RWPE2 (cell line): ENCODE results near the gene RFXANK.

ENCODE experiments used
- ATAC-seq: fragments of 200-7000 bp; cut with Tn5 transposase; 3 replicates; pipeline ENCODE4 v1.9.1; 2021; ENCODE audit warnings: low read depth
- DNase-seq: peaks from one replicate; pipeline ENCODE4 v3.0.0-alpha.2; 2020; ENCODE audit warnings: low spot score
- H3K27ac ChIP-seq: fragments of 450-650 bp; 2 replicates; pipeline ENCODE4 v1.5.1; 2017; ENCODE audit warnings: mild to moderate bottlenecking; ENCODE audit not compliant: poor library complexity, severe bottlenecking
- H3K27me3 ChIP-seq: fragments of 250-450 bp; sonication (Bioruptor Pico); 2 replicates; pipeline ENCODE4 v1.5.1; 2021; ENCODE audit warnings: mild to moderate bottlenecking, moderate library complexity; ENCODE audit not compliant: insufficient read depth, poor library complexity, severe bottlenecking
- H3K36me3 ChIP-seq: fragments of 250-450 bp; sonication (Bioruptor Pico); 2 replicates; pipeline ENCODE4 v1.5.1; 2020; ENCODE audit warnings: low read depth, mild to moderate bottlenecking, moderate library complexity
- H3K4me1 ChIP-seq: fragments of 250-450 bp; sonication (Bioruptor Pico); 2 replicates; pipeline ENCODE4 v1.5.1; 2021; ENCODE audit warnings: mild to moderate bottlenecking, moderate library complexity; ENCODE audit not compliant: insufficient read depth, poor library complexity, severe bottlenecking
- H3K4me3 ChIP-seq: fragments of 250-450 bp; sonication (Bioruptor Pico); 2 replicates; pipeline ENCODE4 v1.5.1; 2021; ENCODE audit warnings: mild to moderate bottlenecking, moderate library complexity; ENCODE audit not compliant: severe bottlenecking
- H3K9me3 ChIP-seq: fragments of 250-450 bp; sonication (Bioruptor Pico); 2 replicates; pipeline ENCODE4 v1.5.1; 2021; ENCODE audit warnings: mild to moderate bottlenecking, moderate library complexity; ENCODE audit not compliant: severe bottlenecking
- TF ChIP-seq, protein P1 (sequence below): fragments of 450-650 bp; IDR thresholded peaks from one replicate; pipeline ENCODE4 v1.5.1; 2017; ENCODE audit warnings: mild to moderate bottlenecking, moderate library complexity; ENCODE audit not compliant: poor library complexity, severe bottlenecking

Gene RFXANK

DNA sequence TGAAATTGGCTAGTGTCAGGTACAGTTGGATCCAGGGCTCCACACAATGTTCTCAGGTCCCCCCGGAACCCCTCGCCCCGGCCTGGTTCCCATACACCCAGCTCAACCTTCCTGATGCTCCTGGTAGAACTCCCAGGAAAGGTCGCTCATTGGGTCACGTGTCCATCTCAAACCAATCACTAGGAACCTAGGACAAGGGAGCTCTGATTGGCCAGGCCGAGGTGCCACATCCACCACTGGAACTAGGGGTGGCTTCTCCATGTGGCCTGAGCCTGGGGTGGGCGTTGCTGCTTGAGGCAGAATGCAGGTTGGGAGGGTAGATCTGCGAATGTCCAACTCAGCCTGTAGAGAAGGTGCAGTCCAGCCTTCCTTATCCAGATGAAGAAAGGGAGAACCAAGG, 15.1 kb upstream of the RFXANK start:
- no peaks in the 10 kb centered on the region for H3K9me3 ChIP-seq
- ATAC-seq: no peak
- TF ChIP-seq, protein P1, sequence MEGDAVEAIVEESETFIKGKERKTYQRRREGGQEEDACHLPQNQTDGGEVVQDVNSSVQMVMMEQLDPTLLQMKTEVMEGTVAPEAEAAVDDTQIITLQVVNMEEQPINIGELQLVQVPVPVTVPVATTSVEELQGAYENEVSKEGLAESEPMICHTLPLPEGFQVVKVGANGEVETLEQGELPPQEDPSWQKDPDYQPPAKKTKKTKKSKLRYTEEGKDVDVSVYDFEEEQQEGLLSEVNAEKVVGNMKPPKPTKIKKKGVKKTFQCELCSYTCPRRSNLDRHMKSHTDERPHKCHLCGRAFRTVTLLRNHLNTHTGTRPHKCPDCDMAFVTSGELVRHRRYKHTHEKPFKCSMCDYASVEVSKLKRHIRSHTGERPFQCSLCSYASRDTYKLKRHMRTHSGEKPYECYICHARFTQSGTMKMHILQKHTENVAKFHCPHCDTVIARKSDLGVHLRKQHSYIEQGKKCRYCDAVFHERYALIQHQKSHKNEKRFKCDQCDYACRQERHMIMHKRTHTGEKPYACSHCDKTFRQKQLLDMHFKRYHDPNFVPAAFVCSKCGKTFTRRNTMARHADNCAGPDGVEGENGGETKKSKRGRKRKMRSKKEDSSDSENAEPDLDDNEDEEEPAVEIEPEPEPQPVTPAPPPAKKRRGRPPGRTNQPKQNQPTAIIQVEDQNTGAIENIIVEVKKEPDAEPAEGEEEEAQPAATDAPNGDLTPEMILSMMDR: no peak
- no peak overlapping the region for H3K27ac ChIP-seq
- H3K4me3 ChIP-seq: no peak overlapping the region
- H3K27me3 ChIP-seq: no peaks in the 10 kb centered on the region
- H3K36me3 ChIP-seq: peaks cover 12% of the 10 kb centered on the region
- no peaks in the 10 kb centered on the region for H3K4me1 ChIP-seq
- DNase-seq: no peak

DNA sequence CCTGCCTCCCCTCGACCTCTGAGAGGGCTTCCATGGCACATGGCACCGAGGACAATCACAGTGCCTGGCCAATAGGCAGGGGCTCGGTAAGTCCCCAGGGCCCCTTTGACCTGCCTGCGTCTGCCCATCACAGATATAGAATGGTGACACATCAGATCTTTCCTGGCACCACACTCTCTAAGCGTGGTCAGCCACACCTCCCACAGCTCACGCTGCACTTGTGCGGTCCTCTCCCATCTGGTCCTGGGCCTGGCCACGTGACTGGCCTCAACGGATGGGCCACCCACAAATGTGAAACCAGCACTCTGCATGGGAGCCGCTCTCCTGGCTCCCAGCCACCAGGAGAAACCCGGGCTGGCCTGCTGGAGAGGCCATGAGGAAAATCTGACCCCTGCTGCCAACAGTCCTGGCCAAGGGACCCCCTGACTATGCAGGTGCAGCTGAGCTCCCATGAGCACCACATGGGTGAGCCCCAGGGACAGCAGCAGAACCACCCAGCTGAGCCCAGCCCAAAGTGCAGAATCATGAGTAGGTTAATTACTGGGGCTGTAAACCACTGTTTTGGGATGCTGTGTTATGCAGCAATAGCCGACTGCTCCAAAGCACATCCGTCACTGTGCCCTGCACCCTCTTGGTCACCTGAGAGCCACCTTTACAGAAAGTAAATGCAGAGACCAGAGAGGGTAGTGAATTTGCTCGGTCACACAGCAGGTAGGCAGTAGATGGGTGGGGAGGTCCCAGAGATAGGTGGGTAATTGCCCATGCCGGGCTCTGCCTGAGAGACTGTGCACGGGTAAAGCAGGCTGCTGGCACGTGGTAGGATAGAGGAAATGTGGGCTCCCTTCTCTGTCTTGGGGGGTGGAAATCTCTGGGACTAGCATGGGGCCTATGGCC, 12.3 kb upstream of the RFXANK start:
- no peak overlapping the region for H3K4me3 ChIP-seq
- H3K9me3 ChIP-seq: no peaks in the 10 kb centered on the region
- TF ChIP-seq, protein P1: no peak
- DNase-seq: no peak
- no peaks in the 10 kb centered on the region for H3K4me1 ChIP-seq
- H3K27ac ChIP-seq: no peak overlapping the region
- H3K27me3 ChIP-seq: no peaks in the 10 kb centered on the region
- H3K36me3 ChIP-seq: peaks cover 23% of the 10 kb centered on the region
- no peak for ATAC-seq

DNA sequence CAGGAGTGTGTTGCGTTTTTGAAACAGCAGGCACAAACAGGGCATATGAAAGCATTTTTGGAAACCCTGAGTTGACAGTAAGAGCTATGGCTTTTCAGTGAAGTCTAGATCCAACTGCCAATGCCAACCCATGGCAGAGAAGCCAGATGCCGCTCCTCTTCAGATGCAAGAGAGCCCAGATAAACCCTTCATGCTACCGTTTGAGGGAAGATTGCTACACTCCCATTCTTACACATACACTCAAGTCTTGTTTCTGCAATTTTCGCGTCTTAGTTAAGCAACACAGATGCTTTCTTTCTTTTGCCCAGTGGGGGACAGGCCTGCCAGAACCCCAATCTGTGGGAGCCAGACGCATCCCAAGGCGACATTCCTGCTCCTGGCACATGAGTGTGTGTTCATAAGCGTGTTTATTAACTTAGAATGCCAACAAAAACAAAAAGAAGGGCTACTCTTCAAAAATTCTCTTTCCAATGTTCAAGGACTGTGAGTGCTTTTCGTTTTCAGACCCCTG, 10.5 kb upstream of the RFXANK start:
- Histone ChIP-seq H3K4me1 (no peaks in the 10 kb centered on the region), H3K9me3 (no peaks in the 10 kb centered on the region), H3K27ac (no peak overlapping the region), H3K36me3 (peaks cover 24% of the 10 kb centered on the region), H3K4me3 (no peak overlapping the region), H3K27me3 (no peaks in the 10 kb centered on the region)
- TF ChIP-seq, protein P1: no peak
- DNase-seq (no peak), ATAC-seq (no peak)

DNA sequence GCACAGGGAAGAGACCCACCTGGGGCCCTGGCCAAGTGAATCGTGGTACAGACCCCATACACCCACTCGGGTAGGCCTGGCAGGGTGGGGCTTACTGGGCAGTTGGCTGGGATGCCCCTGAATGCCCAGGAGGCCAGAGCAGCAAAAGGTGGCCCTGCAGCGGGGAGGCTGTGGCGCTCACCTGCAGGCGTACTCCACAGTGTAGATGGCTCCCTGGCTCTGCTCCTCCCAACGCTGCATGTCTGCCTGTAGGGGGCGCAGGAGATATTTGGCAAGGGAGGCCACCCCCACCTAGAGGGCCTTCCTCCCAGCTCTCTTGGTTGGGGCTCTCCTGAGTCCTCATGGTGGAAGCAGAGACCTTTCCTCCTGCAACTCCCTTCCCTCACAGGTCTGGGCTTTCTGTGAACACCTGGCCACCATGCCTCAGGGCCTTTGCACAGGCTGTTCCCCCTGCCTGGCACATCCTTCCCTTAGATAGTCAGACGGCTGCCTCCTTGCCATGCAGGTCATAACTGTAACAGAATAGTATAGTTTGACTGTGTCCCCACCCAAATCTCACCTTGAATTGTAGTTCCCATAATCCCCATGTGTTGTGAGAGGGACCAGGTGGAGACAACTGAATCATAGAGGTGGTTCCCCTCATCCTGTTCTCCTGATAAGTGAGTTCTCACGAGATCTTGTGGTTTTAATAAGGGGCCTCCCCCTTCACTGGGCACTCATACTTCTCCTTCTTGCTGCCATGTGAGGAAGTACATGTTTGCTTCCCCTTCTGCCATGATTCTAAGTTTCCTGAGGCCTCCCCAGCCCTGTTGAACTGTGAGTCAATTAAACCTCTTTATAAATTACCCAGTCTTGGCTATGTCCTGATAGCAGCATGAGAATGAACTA, 6.0 kb upstream of the RFXANK start:
- Histone ChIP-seq H3K4me1 (no peaks in the 10 kb centered on the region), H3K27ac (no peak overlapping the region), H3K27me3 (no peaks in the 10 kb centered on the region), H3K36me3 (peaks cover 22% of the 10 kb centered on the region), H3K9me3 (no peaks in the 10 kb centered on the region), H3K4me3 (no peak overlapping the region)
- DNase-seq (no peak), ATAC-seq (peak; percentile 68)
- TF ChIP-seq, protein P1: peak; percentile 55
